ENCODE data around the gene DTNB.

GRCh38 chr2:25497229-25497917, 176.0 kb downstream of the DTNB start:
- TF ChIP-seq CTCF (conservative IDR thresholded peaks at IDR 0.05; ENCODE audit: low read depth, low read length) (no peak), EZH2 (IDR thresholded peaks at IDR 0.05; ENCODE audit: borderline replicate concordance, low read depth, low read length, poor library complexity, severe bottlenecking) (no peak)

Data from A673 (cell line).